ENCODE results near the gene CILP2. TPM values are rescaled to one million over a fixed set of nuclear protein-coding genes. Genes with fewer than 3 reads are reported as not detected.

Gene CILP2
- total and polyA plus RNA-seq, 2 of the 4 experiments (the other 2 are of a cell fraction) = 0.18 to 0.87 TPM

GRCh38 chr19:19531951-19532805 lies 5.9 kb upstream of the CILP2 start (continued):
- TF ChIP-seq SMC3 (IDR thresholded peaks at IDR 0.05; ENCODE audit: low read depth, low read length) (peak; percentile 93), MAZ (IDR thresholded peaks at IDR 0.05; ENCODE audit: borderline replicate concordance, low read depth, low read length) (peak; percentile 53; the same call in 1 of the 2 replicates)

Measured in IMR-90 (cell line).